PFSK-1 (cell line): ENCODE results near the gene TAF7.

Experiments
- FOXP2 ChIP-seq: optimal IDR thresholded peaks from 2 replicates; pipeline ENCODE3; 2011; ENCODE audit warnings: borderline replicate concordance, control low read depth, inconsistent platforms; ENCODE audit not compliant: insufficient read depth; ENCODE audit errors: extremely low read length, extremely low read depth
- POLR2AphosphoS5 ChIP-seq: IDR thresholded peaks from 2 replicates; pipeline ENCODE4 v1.6.1; 2012; ENCODE audit warnings: low read depth, mild to moderate bottlenecking, control low read depth, low read length, moderate library complexity
- SIN3A ChIP-seq: IDR thresholded peaks from 2 replicates; pipeline ENCODE4 v1.6.1; 2012; ENCODE audit warnings: mild to moderate bottlenecking, low read length, moderate library complexity, borderline replicate concordance; ENCODE audit not compliant: insufficient read depth
- TAF1 ChIP-seq: IDR thresholded peaks from 2 replicates; pipeline ENCODE4 v1.6.1; 2012; ENCODE audit warnings: low read length, control low read depth, borderline replicate concordance; ENCODE audit not compliant: insufficient read depth
- TF ChIP-seq, protein P1 (sequence below), 2 experiments: IDR thresholded peaks; 2 replicates each; pipeline versions ENCODE4 v1.6.1 to v1.8.0; 2011 to 2012; ENCODE audit warnings: low read depth in 2 of 2, low read length in 2 of 2, control low read depth in 1 of 2, inconsistent platforms in 1 of 2, mild to moderate bottlenecking in 1 of 2, moderate library complexity in 1 of 2; ENCODE audit not compliant: insufficient read depth in 1 of 2

Gene TAF7

DNA sequence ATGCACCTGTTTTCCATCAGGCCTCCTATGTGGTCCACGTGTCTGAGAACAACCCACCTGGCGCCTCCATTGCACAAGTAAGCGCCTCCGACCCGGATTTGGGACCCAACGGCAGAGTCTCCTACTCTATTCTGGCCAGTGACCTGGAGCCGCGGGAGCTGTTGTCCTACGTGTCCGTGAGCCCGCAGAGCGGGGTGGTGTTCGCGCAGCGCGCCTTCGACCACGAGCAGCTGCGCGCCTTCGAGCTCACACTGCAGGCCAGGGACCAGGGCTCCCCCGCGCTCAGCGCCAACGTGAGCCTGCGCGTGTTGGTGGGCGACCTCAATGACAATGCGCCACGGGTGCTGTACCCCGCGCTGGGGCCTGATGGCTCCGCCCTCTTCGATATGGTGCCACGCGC is 31.0 kb upstream of the TAF7 start:
- no peak for TF ChIP-seq POLR2AphosphoS5
- TF ChIP-seq, protein P1, sequence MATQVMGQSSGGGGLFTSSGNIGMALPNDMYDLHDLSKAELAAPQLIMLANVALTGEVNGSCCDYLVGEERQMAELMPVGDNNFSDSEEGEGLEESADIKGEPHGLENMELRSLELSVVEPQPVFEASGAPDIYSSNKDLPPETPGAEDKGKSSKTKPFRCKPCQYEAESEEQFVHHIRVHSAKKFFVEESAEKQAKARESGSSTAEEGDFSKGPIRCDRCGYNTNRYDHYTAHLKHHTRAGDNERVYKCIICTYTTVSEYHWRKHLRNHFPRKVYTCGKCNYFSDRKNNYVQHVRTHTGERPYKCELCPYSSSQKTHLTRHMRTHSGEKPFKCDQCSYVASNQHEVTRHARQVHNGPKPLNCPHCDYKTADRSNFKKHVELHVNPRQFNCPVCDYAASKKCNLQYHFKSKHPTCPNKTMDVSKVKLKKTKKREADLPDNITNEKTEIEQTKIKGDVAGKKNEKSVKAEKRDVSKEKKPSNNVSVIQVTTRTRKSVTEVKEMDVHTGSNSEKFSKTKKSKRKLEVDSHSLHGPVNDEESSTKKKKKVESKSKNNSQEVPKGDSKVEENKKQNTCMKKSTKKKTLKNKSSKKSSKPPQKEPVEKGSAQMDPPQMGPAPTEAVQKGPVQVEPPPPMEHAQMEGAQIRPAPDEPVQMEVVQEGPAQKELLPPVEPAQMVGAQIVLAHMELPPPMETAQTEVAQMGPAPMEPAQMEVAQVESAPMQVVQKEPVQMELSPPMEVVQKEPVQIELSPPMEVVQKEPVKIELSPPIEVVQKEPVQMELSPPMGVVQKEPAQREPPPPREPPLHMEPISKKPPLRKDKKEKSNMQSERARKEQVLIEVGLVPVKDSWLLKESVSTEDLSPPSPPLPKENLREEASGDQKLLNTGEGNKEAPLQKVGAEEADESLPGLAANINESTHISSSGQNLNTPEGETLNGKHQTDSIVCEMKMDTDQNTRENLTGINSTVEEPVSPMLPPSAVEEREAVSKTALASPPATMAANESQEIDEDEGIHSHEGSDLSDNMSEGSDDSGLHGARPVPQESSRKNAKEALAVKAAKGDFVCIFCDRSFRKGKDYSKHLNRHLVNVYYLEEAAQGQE (IDR thresholded peaks at IDR 0.05; ENCODE audit: insufficient read depth in 1 of 2, low read depth in 2 of 2, low read length in 2 of 2), result no peak
- no peak for TF ChIP-seq TAF1
- no peak for TF ChIP-seq FOXP2
- TF ChIP-seq SIN3A, result no peak

DNA sequence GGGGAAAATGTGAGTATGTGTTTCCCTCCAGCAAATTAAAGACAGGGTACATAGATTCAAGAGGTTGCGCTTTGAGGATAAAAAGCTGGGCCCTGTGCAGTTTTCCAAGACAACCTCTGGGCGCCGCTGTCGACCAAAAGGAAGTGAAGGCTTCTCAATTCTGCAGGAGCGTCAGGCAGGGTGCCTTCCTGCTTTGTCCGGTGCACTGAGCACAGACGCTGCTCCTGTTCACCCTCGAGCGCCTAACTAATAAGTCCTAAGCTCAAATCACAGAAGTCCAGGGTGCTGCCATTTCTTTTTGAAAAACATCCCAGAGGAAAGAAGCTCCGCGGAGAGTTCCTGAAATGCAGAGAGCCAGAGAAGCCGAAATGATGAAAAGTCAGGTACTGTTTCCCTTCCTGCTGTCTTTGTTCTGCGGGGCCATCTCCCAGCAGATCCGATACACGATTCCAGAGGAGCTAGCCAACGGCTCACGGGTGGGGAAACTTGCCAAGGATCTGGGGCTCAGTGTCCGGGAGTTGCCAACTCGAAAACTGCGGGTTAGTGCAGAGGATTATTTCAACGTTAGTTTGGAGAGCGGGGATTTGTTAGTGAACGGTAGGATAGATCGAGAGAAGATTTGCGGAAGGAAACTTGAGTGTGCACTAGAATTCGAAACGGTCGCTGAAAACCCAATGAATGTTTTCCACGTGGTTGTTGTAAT is 29.5 kb upstream of the TAF7 start, which contains the start of gene PCDHGB1:
Gene PCDHGB1 (plus strand): TSS at position 183 of the 703 bp plus-strand sequence. CDS start 162 bp downstream, at position 345.
- TF ChIP-seq POLR2AphosphoS5 (peak; percentile 51; the same call in 1 of the 2 replicates), TAF1 (no peak)

DNA sequence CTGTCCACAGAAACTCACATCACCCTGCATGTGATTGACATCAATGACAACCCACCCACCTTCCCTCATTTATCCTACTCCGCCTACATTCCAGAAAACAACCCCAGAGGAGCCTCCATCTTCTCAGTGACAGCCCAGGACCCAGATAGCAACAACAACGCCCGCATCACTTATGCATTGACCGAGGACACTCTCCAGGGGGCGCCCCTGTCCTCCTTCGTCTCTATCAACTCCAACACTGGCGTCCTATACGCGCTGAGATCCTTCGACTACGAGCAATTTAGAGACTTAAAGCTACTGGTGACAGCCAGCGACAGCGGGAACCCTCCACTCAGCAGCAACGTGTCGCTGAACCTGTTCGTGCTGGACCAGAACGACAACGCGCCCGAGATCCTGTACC is 24.7 kb upstream of the TAF7 start:
- TF ChIP-seq SIN3A (no peak), FOXP2 (no peak), POLR2AphosphoS5 (no peak), TAF1 (no peak)
- TF ChIP-seq, protein P1 (IDR thresholded peaks at IDR 0.05; ENCODE audit: insufficient read depth in 1 of 2, low read depth in 2 of 2, low read length in 2 of 2), result no peak

DNA sequence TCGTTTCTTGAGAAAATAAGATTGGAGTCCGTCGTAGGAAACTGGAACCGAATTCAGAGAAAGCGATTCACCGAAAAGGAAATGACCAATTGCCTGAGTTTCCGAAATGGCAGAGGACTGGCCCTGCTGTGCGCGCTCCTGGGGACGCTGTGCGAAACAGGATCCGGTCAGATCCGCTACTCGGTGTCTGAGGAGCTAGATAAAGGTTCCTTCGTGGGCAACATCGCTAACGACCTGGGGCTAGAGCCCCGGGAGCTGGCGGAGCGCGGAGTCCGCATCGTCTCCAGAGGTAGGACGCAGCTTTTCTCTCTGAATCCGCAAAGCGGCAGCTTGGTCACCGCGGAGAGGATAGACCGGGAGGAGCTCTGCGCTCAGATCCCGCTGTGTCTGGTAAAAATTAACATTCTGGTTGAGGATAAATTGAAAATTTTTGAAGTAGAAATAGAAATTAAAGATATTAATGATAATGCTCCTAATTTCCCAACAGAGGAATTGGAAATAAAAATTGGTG is 23.4 kb upstream of the TAF7 start:
- no peak for TF ChIP-seq POLR2AphosphoS5
- no peak for TF ChIP-seq SIN3A
- TF ChIP-seq, protein P1 (IDR thresholded peaks at IDR 0.05; ENCODE audit: insufficient read depth in 1 of 2, low read depth in 2 of 2, low read length in 2 of 2), result no peak
- TF ChIP-seq FOXP2, result no peak
- TF ChIP-seq TAF1, result no peak

DNA sequence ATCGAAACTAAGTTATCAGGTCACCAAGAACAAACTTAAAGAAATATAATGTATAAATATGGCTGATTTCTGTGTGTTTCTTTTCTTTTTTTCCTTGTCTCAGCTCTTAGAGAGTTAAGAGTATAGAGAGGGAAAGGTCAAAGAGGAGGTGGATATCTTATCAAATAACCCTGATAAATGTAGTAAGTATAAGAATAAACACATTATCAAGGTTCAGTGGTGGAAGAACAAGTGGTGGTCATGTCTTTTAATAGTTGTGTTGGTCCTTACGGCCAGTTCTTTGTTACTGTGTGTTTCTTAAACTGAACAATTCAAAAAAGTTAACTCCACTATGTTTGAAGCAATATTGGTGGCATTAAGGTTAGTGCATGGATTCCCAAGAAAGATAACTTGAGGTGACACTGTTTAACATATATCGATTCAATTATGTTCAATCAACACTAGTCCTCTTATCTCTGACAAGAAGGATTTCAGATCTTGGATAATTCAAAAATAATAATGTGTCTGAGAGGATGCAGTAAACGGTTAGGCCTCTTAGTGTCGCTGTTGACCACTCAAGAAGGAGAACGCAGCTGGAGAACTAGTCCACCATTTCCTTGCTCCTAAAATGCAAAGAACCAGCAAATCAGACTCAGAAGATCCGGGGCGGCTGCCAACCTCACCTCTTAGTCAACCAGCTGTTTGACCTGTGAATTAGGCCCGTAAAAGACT is 22.8 kb upstream of the TAF7 start, which contains the start of gene PCDHGA3:
Gene PCDHGA3 (plus strand): TSS at position 588 of the 711 bp plus-strand sequence. CDS start 205 bp downstream, outside the sequence.
- TF ChIP-seq TAF1 (no peak), SIN3A (no peak), FOXP2 (no peak), POLR2AphosphoS5 (no peak)
- TF ChIP-seq, protein P1 (IDR thresholded peaks at IDR 0.05; ENCODE audit: insufficient read depth in 1 of 2, low read depth in 2 of 2, low read length in 2 of 2), result no peak
